ENCODE results near the gene NOP16.
"Not testable (repeated sequence)": the region's sequence is repeated elsewhere in the genome, so short reads cannot be mapped to it uniquely, and the experiment has no call there.

NOP16 gene

GRCh38 chr5:176408590-176408989, 20.2 kb upstream of the NOP16 start:
- DNase-seq, result no peak

- DNase-seq, result not testable (repeated sequence)
Observed at GRCh38 chr5:176408252-176408573, 19.8 kb upstream of the NOP16 start.

- DNase-seq, result no peak
Observed at GRCh38 chr5:176407456-176408251, 19.3 kb upstream of the NOP16 start.

GRCh38 chr5:176406436-176407052, 18.1 kb upstream of the NOP16 start:
- DNase-seq, result no peak

DNA sequence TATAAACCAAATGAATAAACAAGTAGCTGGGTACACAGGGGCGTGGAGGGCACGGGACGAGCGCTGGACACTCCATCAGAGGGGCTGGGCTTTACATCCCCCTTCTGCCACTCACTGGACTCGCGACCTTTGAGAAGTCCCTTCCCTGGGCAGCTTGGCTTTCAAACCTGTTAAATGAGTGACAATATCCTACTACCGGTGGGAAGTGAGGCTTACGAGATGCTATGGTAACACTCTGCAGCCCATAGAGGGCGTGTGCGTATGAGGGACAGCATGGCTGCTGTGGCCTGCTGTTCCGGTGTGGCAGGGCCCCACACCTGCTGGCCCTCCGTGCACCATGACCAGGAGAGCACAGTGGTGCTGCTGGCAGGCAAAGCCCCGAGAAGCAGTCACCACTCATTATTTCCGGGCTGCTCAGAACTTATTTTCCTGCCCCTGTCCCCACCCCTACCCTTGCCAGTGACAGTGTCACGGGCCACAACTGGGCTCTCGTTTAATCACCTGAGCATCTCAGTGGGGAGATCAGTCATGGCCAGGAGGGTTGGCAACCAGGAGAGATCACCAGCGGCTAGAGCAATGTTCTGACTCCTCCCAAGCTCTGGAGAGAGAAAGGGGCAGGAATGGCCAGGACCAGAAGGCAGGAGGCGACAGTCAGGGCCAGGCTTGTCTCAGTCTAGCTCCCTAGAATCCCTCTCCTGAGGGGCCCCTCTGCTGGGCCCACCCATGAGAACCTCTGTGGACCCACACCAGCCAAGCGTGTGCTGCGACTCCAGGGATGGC, 17.4 kb upstream of the NOP16 start:
- no peak for DNase-seq

GRCh38 chr5:176401281-176402205, 13.1 kb upstream of the NOP16 start:
- DNase-seq, result no peak

DNA sequence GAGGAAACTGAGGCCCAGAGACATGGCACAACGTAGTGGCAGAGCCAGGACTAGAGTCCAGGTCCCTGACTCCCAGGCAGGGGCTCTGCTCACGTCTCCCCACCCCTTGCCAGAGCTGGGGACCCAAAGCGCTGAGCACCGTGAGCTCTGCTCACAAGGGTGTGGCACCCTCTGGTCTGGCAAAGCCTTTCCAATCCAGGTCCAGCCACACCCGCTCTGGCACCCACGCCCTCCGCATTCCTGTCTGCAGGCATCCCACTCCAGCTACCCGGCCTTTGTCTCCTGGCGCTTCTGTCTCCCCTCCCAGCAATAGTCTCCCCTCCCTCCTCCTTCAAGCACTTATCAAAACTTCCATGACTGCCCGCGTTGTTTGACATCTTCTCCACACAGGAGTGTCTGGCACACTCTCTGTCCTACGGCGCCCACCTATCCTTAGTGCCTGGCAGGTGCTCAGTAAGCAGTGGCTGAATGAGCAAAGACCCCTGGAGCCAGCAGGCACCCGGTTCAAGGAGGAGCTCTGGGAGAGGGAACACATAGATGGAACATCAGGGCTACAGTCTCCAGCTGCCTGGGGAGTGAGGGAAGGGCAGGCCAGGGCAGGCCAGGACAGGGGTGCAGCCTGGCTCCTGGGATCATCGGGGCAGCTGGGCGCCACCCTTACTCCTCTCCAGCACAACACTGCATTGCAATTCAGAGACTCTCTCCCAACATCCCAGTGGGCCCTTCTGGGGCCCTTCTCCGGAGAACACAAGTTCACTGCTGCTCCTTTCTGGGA, 12.2 kb upstream of the NOP16 start:
- DNase-seq, result no peak

DNA sequence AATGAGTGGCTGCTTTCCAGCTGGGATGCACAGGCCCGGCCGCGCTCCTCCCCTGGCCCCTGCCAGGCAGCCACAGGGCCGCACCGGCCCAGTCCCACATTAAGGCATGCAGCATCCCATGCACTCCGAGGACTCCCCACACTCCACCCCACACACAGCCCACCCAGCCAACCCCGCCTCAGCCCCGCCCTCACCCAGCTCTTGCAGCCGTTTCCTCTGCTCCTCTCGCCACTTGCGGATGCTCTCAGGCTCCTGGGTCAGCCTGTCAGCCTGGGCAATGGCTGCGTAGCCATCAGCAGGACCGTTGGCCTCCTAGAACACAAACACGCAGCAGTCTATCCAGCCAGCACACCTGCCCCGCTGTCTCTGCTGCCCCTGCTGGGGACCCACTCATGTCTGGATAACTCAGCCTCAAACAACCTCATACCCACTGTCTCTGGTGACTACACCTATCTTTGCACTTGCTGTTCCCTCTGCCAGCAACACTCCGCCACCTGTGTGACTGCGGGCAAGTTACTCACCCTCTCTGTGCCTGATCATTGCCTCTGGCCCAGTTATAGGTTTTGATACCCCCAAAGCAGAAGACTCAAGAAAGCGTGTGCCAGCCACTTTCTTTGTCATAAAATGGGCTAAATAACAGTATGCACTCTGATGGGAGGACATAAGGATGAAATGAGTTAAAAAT, 9.5 kb upstream of the NOP16 start:
- DNase-seq, result no peak

DNA sequence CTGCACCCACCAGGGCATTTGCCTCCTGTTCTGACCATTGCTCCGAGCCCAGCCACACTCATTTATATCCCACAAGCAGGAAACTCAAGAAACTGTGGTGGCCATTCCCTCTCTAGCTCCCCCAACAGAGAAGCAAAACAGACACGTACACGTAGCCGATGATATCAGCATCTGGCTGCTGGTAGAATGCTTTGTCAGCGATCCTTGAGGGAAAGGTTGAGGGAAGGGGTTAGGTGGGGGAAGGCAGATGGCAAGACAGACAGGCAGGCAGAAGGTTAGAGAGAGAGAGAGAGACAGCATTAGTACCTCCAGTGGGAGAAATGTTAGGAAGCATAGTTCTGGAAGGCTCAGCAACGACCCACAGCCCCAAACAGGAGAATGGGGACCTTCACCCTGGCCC, 7.9 kb upstream of the NOP16 start:
- DNase-seq, result peak; percentile 45

- no peak for DNase-seq
Observed at GRCh38 chr5:176394881-176395675, 6.7 kb upstream of the NOP16 start.

- no peak for DNase-seq
Observed at GRCh38 chr5:176394096-176394495, 5.7 kb upstream of the NOP16 start.

- DNase-seq, result no peak
Observed at GRCh38 chr5:176392526-176392925, 4.1 kb upstream of the NOP16 start.

GRCh38 chr5:176391999-176392398, 3.6 kb upstream of the NOP16 start:
- no peak for DNase-seq

DNA sequence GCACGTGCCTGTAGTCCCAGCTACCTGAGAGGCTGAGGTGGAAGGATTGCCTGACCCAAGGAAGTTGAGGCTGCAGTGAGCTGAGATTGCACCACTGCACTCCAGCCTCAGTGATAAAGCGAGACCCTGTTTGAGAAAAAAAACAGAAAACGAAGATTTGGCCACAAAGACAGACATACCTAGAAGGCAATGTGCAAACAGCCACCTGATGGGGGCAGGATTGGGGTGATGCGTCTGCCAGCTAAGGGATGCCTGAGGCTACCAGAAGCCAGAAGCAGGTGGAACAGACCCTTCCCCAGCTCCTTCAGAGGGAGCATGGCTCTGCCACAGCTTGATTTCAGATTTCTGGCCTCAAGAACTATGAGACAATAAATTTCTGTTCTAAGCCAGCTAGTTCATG, 3.1 kb upstream of the NOP16 start:
- no peak for DNase-seq

DNA sequence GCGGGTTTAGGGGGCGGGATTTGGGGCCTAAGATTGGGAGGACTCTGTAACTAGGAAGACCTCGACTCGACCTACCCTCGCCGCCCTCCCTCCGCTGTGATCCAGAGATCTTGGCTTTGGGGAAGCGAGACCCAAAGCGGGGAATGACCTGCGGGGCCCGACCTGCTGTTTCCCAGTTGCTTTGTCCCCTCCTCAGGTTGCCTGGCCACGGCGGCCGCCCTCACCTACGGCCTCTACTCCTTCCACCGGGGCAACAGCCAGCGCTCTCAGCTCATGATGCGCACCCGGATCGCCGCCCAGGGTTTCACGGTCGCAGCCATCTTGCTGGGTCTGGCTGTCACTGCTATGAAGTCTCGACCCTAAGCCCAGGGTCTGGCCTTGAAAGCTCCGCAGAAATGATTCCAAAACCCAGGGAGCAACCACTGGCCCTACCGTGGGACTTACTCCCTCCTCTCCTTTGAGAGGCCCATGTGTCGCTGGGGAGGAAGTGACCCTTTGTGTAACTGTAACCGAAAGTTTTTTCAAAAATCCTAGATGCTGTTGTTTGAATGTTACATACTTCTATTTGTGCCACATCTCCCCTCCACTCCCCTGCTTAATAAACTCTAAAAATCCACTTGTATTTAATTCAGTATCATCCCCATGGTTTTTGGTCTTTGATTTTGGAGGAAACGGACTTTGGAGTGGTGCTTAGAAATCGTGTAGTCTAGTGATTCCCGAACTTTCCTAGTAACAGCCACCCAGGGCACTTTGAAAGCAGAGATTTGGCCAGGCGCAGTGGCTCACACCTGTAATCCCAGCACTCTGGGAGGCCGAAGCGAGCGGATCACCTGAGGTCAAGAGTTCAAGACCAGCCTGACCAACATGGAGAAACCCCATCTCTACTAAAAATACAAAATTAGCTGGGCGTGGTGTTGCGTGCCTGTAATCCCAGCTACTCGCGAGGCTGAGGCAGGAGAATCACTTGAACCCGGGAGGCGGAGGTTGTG, 1.0 kb upstream of the NOP16 start:
- no peak for DNase-seq

DNA sequence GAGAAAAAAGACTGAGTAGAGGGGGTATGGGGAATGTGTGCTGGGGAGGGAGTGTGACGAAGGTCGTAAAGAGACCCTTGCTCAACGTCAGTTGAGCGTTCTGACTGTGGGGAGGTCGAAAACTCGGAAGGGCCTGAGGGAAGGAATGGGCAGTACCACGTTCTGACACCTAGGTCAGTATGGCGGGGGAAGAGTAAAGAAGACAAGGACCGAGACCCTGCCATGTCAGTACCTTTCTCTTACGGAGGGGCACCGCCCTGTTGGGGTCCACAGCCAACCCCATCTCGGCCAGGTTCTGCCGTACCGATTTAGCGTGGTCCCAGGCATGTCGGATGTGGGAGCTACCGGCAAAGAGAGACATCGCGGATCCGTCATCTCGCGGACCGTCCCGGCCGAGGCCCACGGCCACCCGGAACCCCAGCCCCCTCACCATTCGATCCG, 375 bp downstream of the NOP16 start:
- DNase-seq, result no peak

- no peak for DNase-seq
Observed at GRCh38 chr5:176387384-176387925, 943 bp downstream of the NOP16 start.

- DNase-seq, result no peak
Observed at GRCh38 chr5:176386491-176386890, 1.9 kb downstream of the NOP16 start.

DNA sequence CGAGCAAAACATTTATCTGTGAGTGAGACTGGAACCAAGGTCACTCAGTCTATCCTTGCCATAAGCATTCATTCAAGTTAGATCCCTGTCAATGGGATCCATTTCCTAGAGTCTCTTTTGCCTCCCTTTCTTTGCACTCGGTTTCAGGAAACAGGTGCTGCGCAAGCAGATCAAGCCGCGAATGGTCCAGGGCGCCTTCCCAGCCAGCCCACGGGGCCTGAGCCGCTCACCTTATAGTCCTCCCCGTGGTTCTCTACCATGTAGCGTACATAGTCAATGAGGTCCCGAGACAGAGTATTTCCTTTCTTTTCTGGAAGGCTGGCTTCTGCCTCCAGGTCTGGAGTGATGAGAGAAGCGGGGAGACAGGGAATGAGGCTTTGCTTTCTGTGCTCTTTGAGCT, 3.4 kb downstream of the NOP16 start:
- DNase-seq, result no peak
